Measurements from ENCODE around the gene CDC16. TPM values are rescaled to one million over a fixed set of nuclear protein-coding genes. Genes with fewer than 3 reads are reported as not detected.

CDC16 gene
- total and polyA plus RNA-seq, 9 of the 15 experiments (the other 6 are each of a cell fraction or from before 2014, with no cell fraction given): 23.2 to 102 (median 51.6) TPM

GRCh38 chr13:114313061-114313860 is 78.6 kb downstream of the CDC16 start (continued):
- 0 out of 2 replicates have a peak, but pooled peaks have one; percentile 42 for TF ChIP-seq RERE (CRISPR knock-in tag; IDR thresholded peaks at IDR 0.05; ENCODE audit: borderline replicate concordance)
- peak; percentile 27 for TF ChIP-seq ASH1L (IDR thresholded peaks at IDR 0.05; ENCODE audit: borderline replicate concordance, low read depth, partially characterized antibody)
- peak; percentile 21; the same call in 1 of the 2 replicates for TF ChIP-seq GABPA (tag; conservative IDR thresholded peaks at IDR 0.05; ENCODE audit: low read depth)
- 0 out of 2 replicates have a peak, but pooled peaks have one; percentile 19 for TF ChIP-seq HDAC2 (IDR thresholded peaks at IDR 0.05)
- no peak for TF ChIP-seq MYNN (IDR thresholded peaks at IDR 0.05)
- TF ChIP-seq MYNN (CRISPR knock-in tag; IDR thresholded peaks at IDR 0.05): no peak
- TF ChIP-seq GTF3C2 (IDR thresholded peaks at IDR 0.05; ENCODE audit: borderline replicate concordance, extremely low read depth, insufficient read length): peak; percentile 31
- TF ChIP-seq SIRT6 (IDR thresholded peaks at IDR 0.05; ENCODE audit: low read depth, low read length): no peak
- TF ChIP-seq ZBTB11 (CRISPR knock-in tag; IDR thresholded peaks at IDR 0.05): no peak
- 0 out of 2 replicates have a peak, but pooled peaks have one; percentile 27 for TF ChIP-seq KAT7 (CRISPR knock-in tag; IDR thresholded peaks at IDR 0.05; ENCODE audit: borderline replicate concordance)
- no peak for TF ChIP-seq KDM2B (CRISPR knock-in tag; IDR thresholded peaks at IDR 0.05)
- TF ChIP-seq YY1 (IDR thresholded peaks at IDR 0.05; ENCODE audit: borderline replicate concordance in 1 of 3, control insufficient read depth in 1 of 3, extremely low read depth in 1 of 3, insufficient read depth in 3 of 3, insufficient read length in 1 of 3, insufficient replicate concordance in 2 of 3, low read depth in 1 of 3, low read length in 2 of 3): peak in 1 of 3 experiments; percentile 13
